HG03558 (cell line): ENCODE measurements around the gene ABLIM3.

Experiments used
- ATAC-seq: cut with Tn5 transposase; IDR thresholded peaks from one replicate; pipeline ENCODE4 v1.9.1; 2021; ENCODE audit warnings: moderate number of reproducible peaks; ENCODE audit not compliant: unreplicated experiment; ENCODE audit errors: extremely low read depth

ABLIM3 gene

GRCh38 chr5:149299451-149300054 lies 158.3 kb downstream of the ABLIM3 start:
- no peak for ATAC-seq

- no peak for ATAC-seq
These were observed 159.1 kb downstream of the ABLIM3 start for GRCh38 chr5:149300441-149300840.

- ATAC-seq, result no peak
These were observed 159.9 kb downstream of the ABLIM3 start for GRCh38 chr5:149301049-149301743.

- ATAC-seq, result no peak
These were observed 160.6 kb downstream of the ABLIM3 start for GRCh38 chr5:149301744-149302380.

GRCh38 chr5:149302641-149303040 lies 161.3 kb downstream of the ABLIM3 start:
- no peak for ATAC-seq

- ATAC-seq, result no peak
These were observed 161.9 kb downstream of the ABLIM3 start for GRCh38 chr5:149303210-149303609.

GRCh38 chr5:149304195-149305078 lies 163.1 kb downstream of the ABLIM3 start:
- no peak for ATAC-seq

GRCh38 chr5:149309354-149309753 lies 168.1 kb downstream of the ABLIM3 start:
- ATAC-seq, result no peak
